AG04449 (cell line): Measurements from ENCODE around the gene SMARCAL1.

Experiments
- CTCF ChIA-PET: fragments of 350-600 bp; formaldehyde crosslinking; extraction: SDS; loops from one replicate; lab custom pipeline; 2021; ENCODE audit warnings: antibody characterized with exemption; lab: Yijun Ruan, JAX
- POLR2A ChIA-PET: fragments of 400-600, 350-600 bp; formaldehyde crosslinking; extraction: SDS; loops from one replicate; lab custom pipeline; 2020; ENCODE audit warnings: antibody characterized with exemption, inconsistent platforms; lab: Yijun Ruan, JAX
- DNase-seq: peaks from one replicate; pipeline ENCODE4 v3.0.0-alpha.2; 2010; ENCODE audit warnings: low read depth, low spot score
- H3K4me3 ChIP-seq: 2 replicates; pipeline ENCODE4 v1.5.1; 2011; ENCODE audit warnings: low read depth, mild to moderate bottlenecking, control low read depth, low read length
- CTCF ChIP-seq: IDR thresholded peaks from one replicate; pipeline ENCODE4 v1.5.1; 2011; ENCODE audit warnings: mild to moderate bottlenecking, moderate library complexity, low read length, control low read depth, inconsistent platforms; ENCODE audit not compliant: insufficient read depth; ENCODE audit errors: missing control alignments

SMARCAL1 gene

GRCh38 chr2:216486708-216487107 is 74.4 kb downstream of the SMARCAL1 start:
- no peak overlapping the region for H3K4me3 ChIP-seq
- TF ChIP-seq CTCF, result no peak
- POLR2A ChIA-PET, result interaction anchor here (1.2 kb wide), 2 partner anchors 12 to 19 kb away, joined by 3 to 5 read pairs; partner anchors contain the start of gene RPL37A
- CTCF ChIA-PET, result no interaction called here
- DNase-seq, result no peak

GRCh38 chr2:216490061-216490460 is 77.8 kb downstream of the SMARCAL1 start:
- DNase-seq, result peak; percentile 28
- TF ChIP-seq CTCF, result no peak
- ChIA-PET POLR2A (no interaction called here), CTCF (no interaction called here)
- H3K4me3 ChIP-seq, result no peak overlapping the region

- no peak for TF ChIP-seq CTCF
- ChIA-PET CTCF (interaction anchor here (0.7 to 1.6 kb wide), 4 partner anchors 174 to 382 kb away, joined by 3 to 4 read pairs (median 4); no protein-coding TSS in a partner anchor), POLR2A (interaction anchor here (0.9 to 1.2 kb wide), 2 partner anchors 10 to 14 kb away, joined by 3 to 5 read pairs; no protein-coding TSS in a partner anchor)
- no peak for DNase-seq
- H3K4me3 ChIP-seq, result no peak overlapping the region
Measured at GRCh38 chr2:216491793-216492596, 79.7 kb downstream of the SMARCAL1 start.

- CTCF ChIA-PET, result interaction anchor here (0.8 to 1.6 kb wide), 3 partner anchors 174 to 378 kb away, joined by 4 read pairs; no protein-coding TSS in a partner anchor
- no peak overlapping the region for H3K4me3 ChIP-seq
- POLR2A ChIA-PET, result interaction anchor here (0.9 to 1.2 kb wide), 2 partner anchors 10 to 15 kb away, joined by 3 to 5 read pairs; no protein-coding TSS in a partner anchor
- peak; percentile 79 for DNase-seq
- TF ChIP-seq CTCF, result no peak
Measured at GRCh38 chr2:216492597-216493333, 80.5 kb downstream of the SMARCAL1 start.

GRCh38 chr2:216493334-216493685 is 81.0 kb downstream of the SMARCAL1 start:
- no peak for TF ChIP-seq CTCF
- ChIA-PET CTCF (interaction anchor here (0.8 to 1.6 kb wide), 3 partner anchors 173 to 379 kb away, joined by 4 read pairs; no protein-coding TSS in a partner anchor), POLR2A (interaction anchor here (1.2 kb wide), 1 partner anchor 15 kb away, joined by 5 read pairs; no protein-coding TSS in a partner anchor)
- DNase-seq, result no peak
- no peak overlapping the region for H3K4me3 ChIP-seq
